Dendritic cell treated with granulocyte-macrophage colony-stimulating factor and Interleukin-4, amounts not matched to agents 40 ng/mL and 50 ng/mL, for 4 days (primary cell): ENCODE data around the gene SUSD6.

Experiments used
- H3K27ac Mint-ChIP-seq: one replicate; pipeline ENCODE4 v1.8.0; 2022; ENCODE audit warnings: mild to moderate bottlenecking, mixed read lengths
- H3K27me3 Mint-ChIP-seq: one replicate; pipeline ENCODE4 v1.8.0; 2022; ENCODE audit warnings: mild to moderate bottlenecking, mixed read lengths
- H3K36me3 Mint-ChIP-seq: one replicate; pipeline ENCODE4 v1.8.0; 2022; ENCODE audit warnings: low read depth, mixed read lengths
- H3K4me1 Mint-ChIP-seq: one replicate; pipeline ENCODE4 v1.8.0; 2022; ENCODE audit warnings: low read depth, mixed read lengths
- H3K4me3 Mint-ChIP-seq: one replicate; pipeline ENCODE4 v1.8.0; 2022; ENCODE audit warnings: mild to moderate bottlenecking, moderate library complexity, mixed read lengths
- H3K9me3 Mint-ChIP-seq: one replicate; pipeline ENCODE4 v1.8.0; 2022; ENCODE audit warnings: mixed read lengths
- intact Hi-C: fragments of 100-400 bp; cut with micrococcal nuclease; formaldehyde crosslinking; loops from one replicate; pipeline ENCODE4 v1.15.0; 2022

Gene SUSD6

GRCh38 chr14:69654116-69654515 is 42.7 kb downstream of the SUSD6 start:
- Mint-ChIP-seq H3K27ac (peak overlapping the region; percentile 97), H3K4me3 (no peak overlapping the region), H3K27me3 (no peaks in the 10 kb centered on the region), H3K36me3 (peaks cover 48% of the 10 kb centered on the region), H3K9me3 (no peaks in the 10 kb centered on the region), H3K4me1 (peaks cover 87% of the 10 kb centered on the region)
- intact Hi-C loops, result loop anchor here (5.0 kb wide), 1 partner anchor 58 kb away; no protein-coding TSS in a partner anchor

GRCh38 chr14:69657950-69658355 is 46.6 kb downstream of the SUSD6 start:
- Mint-ChIP-seq H3K4me1 (peaks cover 82% of the 10 kb centered on the region), H3K27ac (peak overlapping the region; percentile 62), H3K36me3 (peaks cover 77% of the 10 kb centered on the region), H3K27me3 (no peaks in the 10 kb centered on the region), H3K9me3 (no peaks in the 10 kb centered on the region), H3K4me3 (no peak overlapping the region)
- intact Hi-C loops, result no loop called here

DNA sequence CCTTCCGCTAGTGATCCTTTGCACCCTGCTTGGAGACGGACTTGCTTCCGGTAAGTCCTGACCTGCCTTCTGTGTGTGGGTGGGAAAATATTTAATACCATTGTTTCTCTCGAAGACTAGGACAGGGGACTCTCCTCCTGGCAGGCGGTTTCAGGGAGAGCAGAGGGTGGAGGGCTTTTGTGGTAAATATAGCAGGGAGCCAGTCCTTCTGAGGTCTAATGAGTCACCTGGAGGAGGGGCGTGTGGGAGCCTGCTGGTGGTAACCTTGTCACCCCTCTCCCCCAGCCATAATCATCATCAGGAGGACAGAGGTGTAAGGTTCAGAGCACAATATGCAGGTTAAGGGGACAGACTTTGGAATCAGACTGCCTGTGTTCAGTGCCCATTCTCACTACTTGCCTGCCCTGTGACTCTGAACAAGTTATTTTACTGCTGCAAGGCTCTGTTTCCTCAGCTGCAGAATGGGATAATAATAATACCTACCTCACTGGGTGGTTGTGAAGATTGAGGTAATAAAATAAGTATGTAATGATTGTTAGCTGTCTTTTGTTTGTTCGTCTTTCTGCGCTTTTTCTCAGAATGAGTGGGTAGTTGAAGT is 47.4 kb downstream of the SUSD6 start:
- H3K27ac Mint-ChIP-seq, result no peak overlapping the region
- no peak overlapping the region for H3K4me3 Mint-ChIP-seq
- intact Hi-C loops, result no loop called here
- no peaks in the 10 kb centered on the region for H3K27me3 Mint-ChIP-seq
- peaks cover 83% of the 10 kb centered on the region for H3K4me1 Mint-ChIP-seq
- no peaks in the 10 kb centered on the region for H3K9me3 Mint-ChIP-seq
- H3K36me3 Mint-ChIP-seq, result peaks cover 74% of the 10 kb centered on the region

GRCh38 chr14:69660344-69661193 is 49.2 kb downstream of the SUSD6 start:
- H3K4me3 Mint-ChIP-seq, result no peak overlapping the region
- peaks cover 74% of the 10 kb centered on the region for H3K36me3 Mint-ChIP-seq
- H3K27ac Mint-ChIP-seq, result peak overlapping the region; percentile 46
- intact Hi-C loops, result no loop called here
- no peaks in the 10 kb centered on the region for H3K27me3 Mint-ChIP-seq
- H3K4me1 Mint-ChIP-seq, result peaks cover 73% of the 10 kb centered on the region
- no peaks in the 10 kb centered on the region for H3K9me3 Mint-ChIP-seq

DNA sequence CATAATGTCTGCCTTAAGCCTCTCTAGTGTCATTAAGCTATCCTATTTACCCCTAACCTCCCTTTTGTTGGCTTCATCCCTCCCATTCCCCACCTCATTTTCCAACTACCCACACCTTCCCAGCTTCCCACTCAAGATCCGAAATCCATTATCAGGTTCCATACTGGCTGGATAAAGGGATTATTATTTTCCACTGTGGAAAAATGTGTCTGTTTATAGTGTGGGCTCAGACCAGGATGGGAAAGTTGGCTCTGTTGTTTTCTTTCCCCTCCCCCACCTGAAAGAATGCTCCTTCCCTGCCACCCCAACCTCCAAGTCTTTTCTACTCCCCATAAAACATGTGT is 49.8 kb downstream of the SUSD6 start:
- Mint-ChIP-seq H3K9me3 (no peaks in the 10 kb centered on the region), H3K36me3 (peaks cover 73% of the 10 kb centered on the region), H3K27ac (peak overlapping the region; percentile 46)

GRCh38 chr14:69662636-69663299 is 51.4 kb downstream of the SUSD6 start:
- intact Hi-C loops, result no loop called here
- Mint-ChIP-seq H3K27ac (no peak overlapping the region), H3K4me3 (no peak overlapping the region), H3K27me3 (no peaks in the 10 kb centered on the region), H3K4me1 (peaks cover 72% of the 10 kb centered on the region), H3K9me3 (no peaks in the 10 kb centered on the region), H3K36me3 (peaks cover 83% of the 10 kb centered on the region)

More for the DNA sequence above, 49.8 kb downstream of the SUSD6 start:
- Mint-ChIP-seq H3K4me3 (no peak overlapping the region), H3K27me3 (no peaks in the 10 kb centered on the region), H3K4me1 (peaks cover 73% of the 10 kb centered on the region)
- intact Hi-C loops, result no loop called here

DNA sequence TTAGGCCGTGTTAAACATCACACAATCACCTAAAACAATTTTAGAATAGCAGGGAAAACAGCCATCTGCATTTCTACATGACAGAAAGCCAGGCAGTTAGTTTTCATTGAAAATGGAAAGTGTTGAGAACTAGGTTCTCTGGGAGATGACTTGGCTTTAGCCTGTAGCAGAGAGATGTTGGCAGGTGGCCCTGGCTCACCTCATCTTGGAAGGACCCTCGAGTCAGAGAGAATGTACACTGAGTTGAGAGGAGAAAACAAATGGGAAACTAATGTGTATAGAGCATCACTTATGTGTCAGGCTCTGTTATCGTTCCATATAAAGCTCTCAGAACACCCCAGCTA is 51.9 kb downstream of the SUSD6 start:
- Mint-ChIP-seq H3K36me3 (peaks cover 80% of the 10 kb centered on the region), H3K4me3 (no peak overlapping the region), H3K9me3 (no peaks in the 10 kb centered on the region), H3K27ac (no peak overlapping the region), H3K4me1 (peaks cover 73% of the 10 kb centered on the region), H3K27me3 (no peaks in the 10 kb centered on the region)
- intact Hi-C loops, result no loop called here

GRCh38 chr14:69664265-69664664 is 52.9 kb downstream of the SUSD6 start:
- no peaks in the 10 kb centered on the region for H3K9me3 Mint-ChIP-seq
- H3K4me1 Mint-ChIP-seq, result peaks cover 83% of the 10 kb centered on the region
- H3K27me3 Mint-ChIP-seq, result no peaks in the 10 kb centered on the region
- intact Hi-C loops, result no loop called here
- H3K36me3 Mint-ChIP-seq, result peaks cover 70% of the 10 kb centered on the region
- no peak overlapping the region for H3K27ac Mint-ChIP-seq
- H3K4me3 Mint-ChIP-seq, result no peak overlapping the region

DNA sequence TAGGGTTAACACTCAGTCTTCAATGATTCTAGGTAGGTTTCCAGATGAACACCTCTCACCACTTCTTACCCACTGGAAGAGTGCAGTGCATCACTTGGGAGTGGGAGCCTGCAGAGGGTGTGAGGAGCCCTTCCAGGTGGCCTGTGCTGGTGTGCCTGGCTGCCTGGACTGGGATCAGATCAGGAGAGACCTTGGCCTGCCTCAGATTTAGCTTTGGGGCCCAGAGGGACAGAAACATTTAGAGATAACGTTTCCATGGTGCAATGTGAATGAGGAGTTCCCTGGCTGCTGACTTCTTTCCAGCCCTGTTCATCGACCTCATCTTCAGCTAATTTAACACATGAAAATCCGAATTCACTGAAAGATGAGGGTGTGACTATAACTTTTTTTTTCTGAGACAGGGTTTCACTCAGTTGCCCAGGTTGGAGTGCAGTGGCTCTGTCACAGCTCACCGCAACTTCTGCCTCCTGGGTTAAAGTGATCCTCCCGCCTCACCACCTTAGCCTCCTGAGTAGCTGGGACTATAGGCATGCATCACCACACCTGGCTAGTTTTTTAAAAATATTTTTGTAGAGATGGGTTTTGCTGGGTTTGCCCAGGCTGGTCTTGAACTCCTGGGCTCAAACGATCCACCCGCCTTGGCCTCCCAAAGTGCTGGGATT is 53.6 kb downstream of the SUSD6 start:
- Mint-ChIP-seq H3K9me3 (no peaks in the 10 kb centered on the region), H3K27me3 (no peaks in the 10 kb centered on the region), H3K4me3 (no peak overlapping the region), H3K27ac (no peak overlapping the region), H3K36me3 (peaks cover 64% of the 10 kb centered on the region), H3K4me1 (peaks cover 86% of the 10 kb centered on the region)
- intact Hi-C loops, result no loop called here

GRCh38 chr14:69665631-69666030 is 54.2 kb downstream of the SUSD6 start:
- peaks cover 65% of the 10 kb centered on the region for H3K36me3 Mint-ChIP-seq
- H3K4me1 Mint-ChIP-seq, result peaks cover 86% of the 10 kb centered on the region
- no peak overlapping the region for H3K4me3 Mint-ChIP-seq
- H3K9me3 Mint-ChIP-seq, result no peaks in the 10 kb centered on the region
- intact Hi-C loops, result no loop called here
- H3K27ac Mint-ChIP-seq, result no peak overlapping the region
- no peaks in the 10 kb centered on the region for H3K27me3 Mint-ChIP-seq

GRCh38 chr14:69666112-69666511 is 54.7 kb downstream of the SUSD6 start:
- intact Hi-C loops, result no loop called here
- Mint-ChIP-seq H3K36me3 (peaks cover 65% of the 10 kb centered on the region), H3K4me3 (no peak overlapping the region)

GRCh38 chr14:69666690-69667211 is 55.4 kb downstream of the SUSD6 start:
- H3K9me3 Mint-ChIP-seq, result no peaks in the 10 kb centered on the region
- intact Hi-C loops, result no loop called here
- peaks cover 65% of the 10 kb centered on the region for H3K36me3 Mint-ChIP-seq
- H3K4me1 Mint-ChIP-seq, result peaks cover 86% of the 10 kb centered on the region
- no peaks in the 10 kb centered on the region for H3K27me3 Mint-ChIP-seq
- H3K27ac Mint-ChIP-seq, result peak overlapping the region; percentile 40
- H3K4me3 Mint-ChIP-seq, result no peak overlapping the region

More at GRCh38 chr14:69666112-69666511, 54.7 kb downstream of the SUSD6 start:
- H3K27ac Mint-ChIP-seq, result no peak overlapping the region
- H3K27me3 Mint-ChIP-seq, result no peaks in the 10 kb centered on the region
- H3K4me1 Mint-ChIP-seq, result peaks cover 86% of the 10 kb centered on the region
- H3K9me3 Mint-ChIP-seq, result no peaks in the 10 kb centered on the region

DNA sequence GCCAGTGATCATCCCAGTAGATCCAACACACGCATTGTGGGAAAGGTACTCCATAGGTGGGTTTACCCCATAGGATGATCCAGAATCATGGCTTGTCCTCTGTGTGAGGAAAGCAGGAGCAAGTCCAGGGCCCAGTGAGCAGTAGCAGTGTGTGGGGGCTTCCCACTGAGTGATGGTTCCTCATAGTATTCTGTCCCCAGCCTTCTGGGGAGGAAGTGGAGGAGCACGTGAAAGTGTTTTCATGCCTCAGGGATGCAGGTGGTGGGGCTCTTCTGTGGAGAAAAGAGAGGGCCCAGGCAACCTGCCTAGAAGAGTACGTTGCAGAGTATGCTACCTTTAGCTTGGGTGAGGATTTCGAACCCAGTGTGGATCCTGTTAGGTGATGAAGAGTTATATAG is 56.5 kb downstream of the SUSD6 start:
- peak overlapping the region; percentile 57 for H3K27ac Mint-ChIP-seq
- no peak overlapping the region for H3K4me3 Mint-ChIP-seq
- H3K9me3 Mint-ChIP-seq, result no peaks in the 10 kb centered on the region
- intact Hi-C loops, result no loop called here
- peaks cover 89% of the 10 kb centered on the region for H3K4me1 Mint-ChIP-seq
- no peaks in the 10 kb centered on the region for H3K27me3 Mint-ChIP-seq
- H3K36me3 Mint-ChIP-seq, result peaks cover 59% of the 10 kb centered on the region

GRCh38 chr14:69669375-69669774 is 58.0 kb downstream of the SUSD6 start:
- H3K4me1 Mint-ChIP-seq, result peaks cover 89% of the 10 kb centered on the region
- H3K27me3 Mint-ChIP-seq, result no peaks in the 10 kb centered on the region
- no peak overlapping the region for H3K4me3 Mint-ChIP-seq
- H3K36me3 Mint-ChIP-seq, result peaks cover 56% of the 10 kb centered on the region
- H3K9me3 Mint-ChIP-seq, result no peaks in the 10 kb centered on the region
- intact Hi-C loops, result no loop called here
- H3K27ac Mint-ChIP-seq, result no peak overlapping the region
